BLaER1 (cell line): ENCODE results near the gene ACTL6B.
A peak's percentile ranks its signal among the peaks of the same experiment; 100 is the strongest.

Experiments
- H3K27ac ChIP-seq: shearing (Covaris generic); formaldehyde crosslinking; 2 replicates; pipeline ENCODE4 v1.8.1; 2022
- H3K27me3 ChIP-seq: shearing (Covaris generic); formaldehyde crosslinking; 2 replicates; pipeline ENCODE4 v1.8.1; 2022
- H3K36me3 ChIP-seq: shearing (Covaris generic); formaldehyde crosslinking; 2 replicates; pipeline ENCODE4 v1.8.1; 2022
- H3K4me1 ChIP-seq: shearing (Covaris generic); formaldehyde crosslinking; 2 replicates; pipeline ENCODE4 v1.8.1; 2022
- H3K4me2 ChIP-seq: shearing (Covaris generic); formaldehyde crosslinking; 2 replicates; pipeline ENCODE4 v1.8.1; 2022
- H3K4me3 ChIP-seq: shearing (Covaris generic); formaldehyde crosslinking; 2 replicates; pipeline ENCODE4 v1.8.1; 2022
- H3K9ac ChIP-seq: shearing (Covaris generic); formaldehyde crosslinking; 2 replicates; pipeline ENCODE4 v1.8.1; 2022
- H3K9me3 ChIP-seq: shearing (Covaris generic); formaldehyde crosslinking; 2 replicates; pipeline ENCODE4 v1.8.1; 2022
- H4K20me1 ChIP-seq: shearing (Covaris generic); formaldehyde crosslinking; 2 replicates; pipeline ENCODE4 v1.8.1; 2022
- Cebpa-rat ChIP-seq: shearing (Covaris generic); IDR thresholded peaks from 2 replicates; pipeline ENCODE4 v1.8.1; 2022

The ACTL6B gene

GRCh38 chr7:100604028-100604975, 51.9 kb downstream of the ACTL6B start:
- peak overlapping the region; percentile 99 for H3K4me2 ChIP-seq

GRCh38 chr7:100603726-100604027, 52.6 kb downstream of the ACTL6B start:
- Histone ChIP-seq H3K4me3 (peak overlapping the region; percentile 70), H3K4me1 (peaks cover 68% of the 10 kb centered on the region), H3K27me3 (peaks cover 22% of the 10 kb centered on the region; the same call in 1 of the 2 replicates), H3K4me2 (peak overlapping the region; percentile 99), H3K27ac (0 out of 2 replicates have a peak overlapping the region, but pooled peaks have one; percentile 35), H3K9ac (peak overlapping the region; percentile 65), H3K9me3 (no peaks in the 10 kb centered on the region), H3K36me3 (no peaks in the 10 kb centered on the region), H4K20me1 (no peaks in the 10 kb centered on the region)
- TF ChIP-seq Cebpa-rat = no peak

More at GRCh38 chr7:100604028-100604975, 51.9 kb downstream of the ACTL6B start:
- Histone ChIP-seq H3K4me3 (peak overlapping the region; percentile 70), H3K9me3 (no peaks in the 10 kb centered on the region), H3K27me3 (peaks cover 22% of the 10 kb centered on the region; the same call in 1 of the 2 replicates), H3K36me3 (no peaks in the 10 kb centered on the region), H3K4me1 (peaks cover 62% of the 10 kb centered on the region), H4K20me1 (no peaks in the 10 kb centered on the region), H3K27ac (peak overlapping the region; percentile 57), H3K9ac (peak overlapping the region; percentile 71)
- TF ChIP-seq Cebpa-rat = no peak

DNA sequence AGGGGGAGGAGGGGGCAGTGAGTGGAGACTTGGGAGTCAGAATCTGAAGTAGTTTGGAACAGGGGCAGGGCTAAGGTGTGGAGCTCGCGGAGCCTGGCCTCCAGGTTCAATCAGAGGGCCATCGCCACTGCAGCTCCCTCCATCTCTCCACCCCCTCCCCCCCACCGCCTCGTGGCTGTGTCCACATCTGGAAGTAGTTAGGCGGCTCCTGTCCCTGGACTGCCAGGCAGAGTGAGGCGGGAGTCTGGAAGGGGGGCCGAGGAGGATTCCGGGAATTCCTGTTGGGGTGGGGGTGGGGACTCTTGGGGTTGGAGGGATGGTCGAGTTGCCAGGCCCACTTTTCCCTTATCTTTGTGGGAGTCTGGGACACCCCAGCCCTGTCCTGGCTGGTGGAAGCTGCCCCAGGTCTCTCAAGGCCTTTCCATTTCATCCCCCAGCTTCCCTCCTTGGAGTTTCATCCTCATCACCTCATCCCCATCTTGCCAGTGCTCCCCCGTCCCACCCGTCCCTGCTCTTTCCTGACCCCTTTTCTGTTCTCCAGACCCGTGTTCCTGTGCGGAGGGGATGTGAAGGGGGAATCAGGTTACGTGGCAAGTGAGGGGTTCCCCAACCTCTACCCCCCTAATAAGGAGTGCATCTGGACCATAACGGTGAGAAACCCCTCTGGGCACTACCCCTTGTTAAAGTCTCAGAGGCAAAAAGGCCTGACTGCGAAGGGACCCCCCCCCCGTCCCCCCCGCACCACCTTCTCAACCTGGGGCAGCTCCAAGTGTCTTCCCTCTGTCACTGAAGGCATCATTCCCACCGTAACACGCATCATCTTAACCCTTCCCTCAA, 53.1 kb downstream of the ACTL6B start:
- Histone ChIP-seq H3K4me2 (peak overlapping the region; percentile 99), H3K9ac (peak overlapping the region; percentile 65), H3K36me3 (no peaks in the 10 kb centered on the region), H3K27ac (0 out of 2 replicates have a peak overlapping the region, but pooled peaks have one; percentile 35), H3K27me3 (peaks cover 22% of the 10 kb centered on the region; the same call in 1 of the 2 replicates), H3K4me1 (peaks cover 73% of the 10 kb centered on the region), H4K20me1 (no peaks in the 10 kb centered on the region), H3K4me3 (peak overlapping the region; percentile 70), H3K9me3 (no peaks in the 10 kb centered on the region)
- TF ChIP-seq Cebpa-rat = no peak

GRCh38 chr7:100600730-100601038, 55.6 kb downstream of the ACTL6B start:
- Histone ChIP-seq H4K20me1 (no peaks in the 10 kb centered on the region), H3K9ac (no peak overlapping the region), H3K27ac (peak overlapping the region; percentile 63; the same call in 1 of the 2 replicates), H3K36me3 (no peaks in the 10 kb centered on the region), H3K9me3 (no peaks in the 10 kb centered on the region), H3K27me3 (peaks cover 12% of the 10 kb centered on the region; the same call in 1 of the 2 replicates), H3K4me3 (no peak overlapping the region), H3K4me1 (peaks cover 64% of the 10 kb centered on the region), H3K4me2 (peak overlapping the region; percentile 71)
- TF ChIP-seq Cebpa-rat = no peak

DNA sequence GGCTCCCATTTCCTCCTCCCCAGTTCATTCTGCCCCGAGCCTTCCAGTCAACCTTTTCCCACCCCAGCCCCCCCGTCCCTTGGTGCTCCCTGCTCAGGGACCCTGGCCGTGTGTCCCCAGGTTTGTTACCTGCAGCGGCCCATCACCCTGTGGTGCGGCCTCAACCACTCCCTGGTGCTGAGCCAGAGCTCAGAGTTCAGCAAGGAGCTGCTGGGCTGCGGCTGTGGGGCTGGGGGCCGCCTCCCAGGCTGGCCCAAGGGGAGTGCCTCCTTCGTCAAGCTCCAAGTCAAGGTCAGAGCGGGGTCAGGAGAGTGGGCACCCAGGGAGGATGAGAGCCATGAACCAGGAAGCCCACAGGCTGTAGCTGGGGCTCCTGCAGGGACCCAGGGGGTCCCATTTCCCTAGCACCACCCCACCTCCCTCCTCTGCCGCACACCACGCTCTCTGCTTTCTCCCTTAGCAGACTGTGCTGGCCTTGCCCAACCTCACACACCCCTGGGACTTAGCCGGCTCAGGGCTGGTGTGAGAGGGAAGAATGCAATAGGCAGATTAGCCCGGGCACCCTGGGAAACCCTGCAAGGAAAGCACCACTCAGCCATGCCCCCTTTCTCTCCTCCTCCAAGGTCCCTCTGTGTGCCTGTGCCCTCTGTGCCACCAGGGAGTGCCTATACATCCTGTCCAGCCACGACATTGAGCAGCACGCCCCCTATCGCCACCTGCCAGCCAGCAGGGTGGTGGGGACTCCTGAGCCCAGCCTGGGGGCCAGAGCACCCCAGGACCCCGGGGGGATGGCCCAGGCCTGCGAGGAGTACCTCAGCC, 56.1 kb downstream of the ACTL6B start:
- Histone ChIP-seq H4K20me1 (no peaks in the 10 kb centered on the region), H3K36me3 (no peaks in the 10 kb centered on the region), H3K4me1 (peaks cover 59% of the 10 kb centered on the region), H3K9me3 (no peaks in the 10 kb centered on the region), H3K4me2 (peak overlapping the region; percentile 71), H3K9ac (0 out of 2 replicates have a peak overlapping the region, but pooled peaks have one; percentile 60), H3K4me3 (no peak overlapping the region), H3K27me3 (peaks cover 7% of the 10 kb centered on the region; the same call in 1 of the 2 replicates), H3K27ac (peak overlapping the region; percentile 63)
- TF ChIP-seq Cebpa-rat = no peak

DNA sequence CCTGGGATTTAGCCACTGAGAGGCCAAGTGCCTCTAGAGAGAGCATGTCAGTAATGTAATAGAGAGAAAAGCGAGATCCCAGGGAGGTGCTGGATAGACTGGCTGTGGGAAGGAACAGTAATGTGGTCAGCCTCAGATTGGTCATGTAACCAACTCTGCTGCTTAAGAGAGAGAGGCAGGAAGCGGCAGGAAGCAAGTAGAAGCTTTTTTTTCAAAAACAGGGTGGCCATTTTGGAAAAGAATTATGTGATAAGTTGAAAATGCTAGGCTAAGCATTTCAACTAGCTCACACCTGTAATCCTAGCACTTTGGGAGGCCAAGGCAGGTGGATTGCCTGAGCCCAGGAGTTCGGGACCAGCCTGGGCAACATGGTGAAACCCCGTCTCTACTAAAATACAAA, 57.8 kb downstream of the ACTL6B start:
- no peak for TF ChIP-seq Cebpa-rat
- Histone ChIP-seq H3K9me3 (no peaks in the 10 kb centered on the region), H3K4me1 (peaks cover 51% of the 10 kb centered on the region)

DNA sequence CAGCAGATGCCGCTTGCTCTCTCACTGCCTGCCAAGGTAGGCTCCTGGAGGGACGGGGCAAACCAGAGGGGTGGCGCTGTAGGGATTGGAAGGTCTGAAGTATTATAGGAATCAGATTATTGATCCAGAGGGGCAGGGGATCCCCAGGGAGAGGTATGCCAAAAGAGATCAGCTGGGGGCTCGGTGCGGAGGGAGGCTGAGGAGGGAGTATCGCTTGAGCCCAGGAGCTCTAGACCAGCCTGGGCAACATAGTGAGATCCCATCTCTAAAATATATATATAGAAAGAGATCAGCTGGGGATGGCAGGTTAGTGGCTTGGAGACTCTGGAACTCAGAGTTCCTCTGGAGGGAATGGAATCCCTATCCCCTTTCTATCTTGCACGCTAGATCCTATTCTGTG, 61.1 kb downstream of the ACTL6B start:
- Histone ChIP-seq H3K4me2 (no peak overlapping the region), H3K9me3 (no peaks in the 10 kb centered on the region), H3K4me1 (peaks cover 25% of the 10 kb centered on the region), H3K4me3 (no peak overlapping the region), H3K36me3 (no peaks in the 10 kb centered on the region), H4K20me1 (no peaks in the 10 kb centered on the region), H3K27ac (no peak overlapping the region), H3K27me3 (peaks cover 4% of the 10 kb centered on the region; the same call in 1 of the 2 replicates), H3K9ac (no peak overlapping the region)
- no peak for TF ChIP-seq Cebpa-rat

More for the DNA sequence above, 57.8 kb downstream of the ACTL6B start:
- no peaks in the 10 kb centered on the region for H3K27me3 ChIP-seq
- no peak overlapping the region for H3K9ac ChIP-seq
- no peak overlapping the region for H3K4me3 ChIP-seq
- no peak overlapping the region for H3K27ac ChIP-seq
- H4K20me1 ChIP-seq = no peaks in the 10 kb centered on the region
- H3K4me2 ChIP-seq = 0 out of 2 replicates have a peak overlapping the region, but pooled peaks have one; percentile 5
- no peaks in the 10 kb centered on the region for H3K36me3 ChIP-seq
